Endothelial cell of umbilical vein (primary cell): ENCODE data around the gene LRP2BP. TPM values are rescaled to one million over a fixed set of nuclear protein-coding genes. Genes with fewer than 3 reads are reported as not detected.

Experiments used
- BruUV-seq: library from RNA; stranded (reverse); fragments of 400-500 nt; replicated peaks from 2 replicates; lab custom pipeline; 2021; lab: Mats Ljungman, UMichigan
- CTCF ChIA-PET: fragments of 300-600, 350-600 bp; sonication (Branson Sonifier 250); formaldehyde crosslinking; loops from one replicate; lab custom pipeline; 2021; ENCODE audit warnings: antibody characterized with exemption, inconsistent platforms; lab: Charles Lee
- POLR2A ChIA-PET: fragments of 300-600, 350-600 bp; sonication (Branson Sonifier 250); formaldehyde crosslinking; loops from one replicate; lab custom pipeline; 2021; ENCODE audit warnings: antibody characterized with exemption, inconsistent platforms; lab: Charles Lee
- DNase-seq: peaks from one replicate; pipeline ENCODE4 v3.0.0-alpha.2; 2011; ENCODE audit warnings: low read depth, low spot score
- FAIRE-seq: peaks from 2 replicates; lab custom pipeline; 2011; peaks lifted over from hg19 to GRCh38; lab: Jason Lieb, UNC
- H2AFZ ChIP-seq: 2 replicates; pipeline ENCODE4 v1.6.0; 2012; ENCODE audit warnings: low read depth, low read length, control low read depth, inconsistent platforms
- H3K27ac ChIP-seq: 2 replicates; pipeline ENCODE4 v1.5.1; 2011; ENCODE audit warnings: low read depth, mild to moderate bottlenecking, control low read depth, low read length, moderate library complexity; ENCODE audit not compliant: insufficient read depth
- H3K27me3 ChIP-seq, 2 experiments: 2 replicates each; pipeline versions ENCODE4 v1.6.0 to v1.6.1; 2011; ENCODE audit warnings: low read length in 2 of 2, mixed read lengths in 1 of 2; ENCODE audit not compliant: control insufficient read depth in 2 of 2, insufficient read depth in 2 of 2
- H3K36me3 ChIP-seq, 2 experiments: 2 replicates in 1 of 2; 3 replicates in 1 of 2; pipeline ENCODE4 v1.5.1; 2011; ENCODE audit warnings: low read length in 2 of 2, mild to moderate bottlenecking in 1 of 2, moderate library complexity in 1 of 2; ENCODE audit not compliant: control insufficient read depth in 2 of 2, insufficient read depth in 2 of 2; ENCODE audit errors: extremely low read depth in 1 of 2
- H3K4me1 ChIP-seq: 3 replicates; pipeline ENCODE4 v1.5.1; 2011; ENCODE audit warnings: mild to moderate bottlenecking, low read length; ENCODE audit not compliant: control insufficient read depth, insufficient read depth; ENCODE audit errors: extremely low read depth
- H3K4me2 ChIP-seq: 2 replicates; pipeline ENCODE4 v1.6.1; 2011; ENCODE audit warnings: low read length, control low read depth, mixed read lengths; ENCODE audit not compliant: insufficient read depth
- H3K4me3 ChIP-seq, 3 experiments: fragments of 200-600 bp in 1 of 3; sonication (generic), shearing (Covaris generic) in 1 of 3; replicated peaks in 1 of 3; 2 replicates each; pipeline ENCODE4 v1.5.1; 2011 to 2016; ENCODE audit warnings: control low read depth in 3 of 3, low read length in 3 of 3, mild to moderate bottlenecking in 2 of 3, inconsistent platforms in 1 of 3, low read depth in 1 of 3, moderate library complexity in 1 of 3; ENCODE audit not compliant: insufficient read depth in 1 of 3
- H3K79me2 ChIP-seq: 2 replicates; pipeline ENCODE4 v1.6.0; 2012; ENCODE audit warnings: low read length, inconsistent platforms; ENCODE audit not compliant: control insufficient read depth, insufficient read depth
- H3K9ac ChIP-seq: replicated peaks from 2 replicates; pipeline ENCODE3; 2011; ENCODE audit warnings: low read length, control low read depth; ENCODE audit not compliant: insufficient read depth; ENCODE audit errors: extremely low read depth
- H3K9me1 ChIP-seq: replicated peaks from 3 replicates; pipeline ENCODE4 v1.6.0; 2011; ENCODE audit warnings: mild to moderate bottlenecking, low read length; ENCODE audit not compliant: control insufficient read depth, insufficient read depth; ENCODE audit errors: extremely low read depth
- H3K9me3 ChIP-seq: replicated peaks from 2 replicates; pipeline ENCODE4 v1.5.1; 2012; ENCODE audit warnings: low read length, inconsistent platforms; ENCODE audit not compliant: control insufficient read depth, insufficient read depth
- H4K20me1 ChIP-seq: replicated peaks from 2 replicates; pipeline ENCODE3; 2011; ENCODE audit warnings: mild to moderate bottlenecking, low read length; ENCODE audit not compliant: control insufficient read depth, insufficient read depth; ENCODE audit errors: extremely low read depth
- EZH2 ChIP-seq: IDR thresholded peaks from 2 replicates; pipeline ENCODE4 v1.6.1; 2012; ENCODE audit warnings: borderline replicate concordance, low read depth, mild to moderate bottlenecking, moderate library complexity, low read length, inconsistent platforms; ENCODE audit not compliant: severe bottlenecking
- FOS ChIP-seq: IDR thresholded peaks from 2 replicates; pipeline ENCODE4 v1.6.1; 2011; ENCODE audit warnings: mild to moderate bottlenecking, low read length, moderate library complexity, borderline replicate concordance; ENCODE audit not compliant: insufficient read depth
- GATA2 ChIP-seq: IDR thresholded peaks from 2 replicates; pipeline ENCODE4 v1.7.0; 2011; ENCODE audit warnings: low read depth, mild to moderate bottlenecking, moderate library complexity, mixed read lengths, low read length; ENCODE audit not compliant: insufficient read length, insufficient read depth
- JUN ChIP-seq: IDR thresholded peaks from 2 replicates; pipeline ENCODE4 v1.6.1; 2011; ENCODE audit warnings: borderline replicate concordance, low read depth; ENCODE audit not compliant: insufficient read length, insufficient read depth
- MYC ChIP-seq: IDR thresholded peaks from one replicate; pipeline ENCODE4 v1.6.1; 2011; ENCODE audit warnings: mild to moderate bottlenecking, low read depth, low read length
- POLR2A ChIP-seq: IDR thresholded peaks from 2 replicates; pipeline ENCODE4 v1.6.1; 2012; ENCODE audit warnings: low read depth, mild to moderate bottlenecking, control low read depth, low read length
- POLR2AphosphoS5 ChIP-seq: IDR thresholded peaks from 2 replicates; pipeline ENCODE4 v1.6.1; 2012; ENCODE audit warnings: low read depth, mild to moderate bottlenecking, control low read depth, low read length, moderate library complexity; ENCODE audit not compliant: insufficient read depth
- dilution Hi-C: fragments of 300-500 bp; cut with MboI; formaldehyde crosslinking; loops from one replicate; pipeline ENCODE4 v1.15.0; 2019; ENCODE audit warnings: low sequenced_read_pairs; ENCODE audit not compliant: extremely low pct_ligation_motif_present
- intact Hi-C: fragments of 100-400 bp; cut with micrococcal nuclease; formaldehyde crosslinking; loops from one replicate; pipeline ENCODE4 v1.10.0; 2022
- polyA plus RNA-seq, 4 experiments: library from polyadenylated mRNA; depleted of rRNA in 3 of 4; stranded (reverse) in 3 of 4; unstranded in 1 of 4; fragments of >200 nt; gene quantifications; 2 replicates each; pipeline versions ENCODE4 v1.2.1 to v1.2.3, GENCODE V29; 2011 to 2012; ENCODE audit warnings: missing spikeins in 1 of 4
- total RNA-seq: library from RNA; stranded (reverse); gene quantifications from 2 replicates; pipeline ENCODE4 v1.2.3, GENCODE V29; 2021
- TF ChIP-seq, protein P1 (sequence below): IDR thresholded peaks from 2 replicates; pipeline ENCODE4 v1.6.1; 2011; ENCODE audit not compliant: insufficient read depth, insufficient read length
- TF ChIP-seq, protein P2 (sequence below), 2 donors: IDR thresholded peaks; 1 replicate in 1 of 2; 2 replicates in 1 of 2; pipeline ENCODE4 v1.5.1; 2011; ENCODE audit warnings: low read length in 2 of 2, mild to moderate bottlenecking in 2 of 2, moderate library complexity in 2 of 2, control low read depth in 1 of 2, inconsistent platforms in 1 of 2, low read depth in 1 of 2; ENCODE audit not compliant: insufficient read depth in 1 of 2; ENCODE audit errors: extremely low read depth in 1 of 2

LRP2BP gene
- total and polyA plus RNA-seq, 2 donors (not counting 3 experiments of a cell fraction or from before 2014, with no cell fraction given), result 0.18 to 0.53 TPM

DNA sequence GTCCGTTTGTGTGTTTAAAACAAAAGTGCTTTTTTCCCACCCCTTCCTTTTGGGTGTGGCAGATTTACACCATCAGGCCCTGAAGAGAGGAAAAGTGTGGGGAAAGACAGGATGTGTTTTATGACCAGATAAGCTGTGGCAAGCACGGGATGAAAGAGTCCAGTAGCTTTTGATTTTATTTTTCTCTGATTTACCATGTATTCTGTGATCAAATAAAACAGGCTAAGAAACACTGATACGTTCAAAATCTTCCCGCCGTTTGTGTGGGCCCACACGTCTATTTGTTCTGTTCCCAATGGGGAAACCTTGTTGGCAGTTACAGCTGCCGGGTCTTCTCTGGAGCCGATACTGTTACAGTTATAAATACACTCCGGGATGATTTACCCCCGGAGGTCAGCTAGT, 10.8 kb downstream of the LRP2BP start:
- H4K20me1 ChIP-seq, result no peaks in the 10 kb centered on the region
- intact Hi-C loops, result loop anchor here (1.0 kb wide), 4 partner anchors 10 to 40 kb away; partner anchors contain the start of genes LRP2BP and UFSP2
- H3K27ac ChIP-seq, result peak overlapping the region; percentile 88
- ChIA-PET CTCF (interaction anchor here (0.7 to 3.2 kb wide), 12 partner anchors 9 to 213 kb away, joined by 3 to 21 read pairs (median 5); partner anchors contain the start of genes ANKRD37, LRP2BP and SNX25), POLR2A (interaction anchor here (0.7 to 1.4 kb wide), 2 partner anchors 11 to 349 kb away, joined by 3 to 5 read pairs; partner anchors contain the start of genes ANKRD37 and LRP2BP)
- no peaks in the 10 kb centered on the region for H3K27me3 ChIP-seq
- peak overlapping the region; percentile 66 for H2AFZ ChIP-seq
- peak overlapping the region in 1 of 3 experiments; percentile 32 for H3K4me3 ChIP-seq
- BruUV-seq, result no TSS peak
- FAIRE-seq (peak; percentile 95), DNase-seq (peak; percentile 94)
- TF ChIP-seq EZH2 (no peak), MYC (no peak), GATA2 (peak; percentile 78), POLR2A (no peak), POLR2AphosphoS5 (peak; percentile 29), FOS (no peak)
- no peaks in the 10 kb centered on the region for H3K9me3 ChIP-seq
- dilution Hi-C loops, result loop anchor here (25.0 kb wide), 1 partner anchor 98 kb away; no protein-coding TSS in a partner anchor
- H3K9ac ChIP-seq, result peak overlapping the region; percentile 62
- H3K4me2 ChIP-seq, result peak overlapping the region; percentile 87
- H3K9me1 ChIP-seq, result no peaks in the 10 kb centered on the region
- H3K4me1 ChIP-seq, result peaks cover 23% of the 10 kb centered on the region
- no peaks in the 10 kb centered on the region for H3K36me3 ChIP-seq
- H3K79me2 ChIP-seq, result no peaks in the 10 kb centered on the region

DNA sequence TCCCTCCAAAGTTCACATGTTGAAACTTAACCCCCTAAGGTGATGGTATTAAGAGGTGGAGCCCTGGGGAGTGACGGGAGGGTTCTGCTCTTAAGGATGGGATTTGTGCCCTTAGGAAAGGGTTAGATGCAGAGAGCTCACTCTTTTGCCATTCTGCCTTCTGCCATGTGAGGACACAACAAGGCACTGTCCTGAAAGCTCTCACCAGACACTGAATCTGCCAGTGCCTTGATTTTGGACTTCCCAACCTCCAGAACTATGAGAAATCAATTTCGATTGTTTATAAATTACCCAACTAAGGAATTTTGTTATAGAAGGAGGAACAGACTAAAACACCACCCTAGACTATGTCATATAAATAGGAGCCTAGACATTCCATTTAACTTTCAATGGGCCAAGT, 11.7 kb downstream of the LRP2BP start:
- intact Hi-C loops, result loop anchor here (1.0 kb wide), 1 partner anchor 39 kb away; no protein-coding TSS in a partner anchor
- POLR2A ChIA-PET, result interaction anchor here (1.4 kb wide), 1 partner anchor 12 kb away, joined by 5 read pairs; the partner anchor contains the start of genes ANKRD37 and LRP2BP
- FAIRE-seq, result no peak

More for the DNA sequence above, 11.7 kb downstream of the LRP2BP start:
- no peak for DNase-seq
- Histone ChIP-seq H3K4me3 (peak overlapping the region in 1 of 3 experiments; percentile 61), H3K9me3 (no peaks in the 10 kb centered on the region), H3K36me3 (no peaks in the 10 kb centered on the region), H3K9me1 (no peaks in the 10 kb centered on the region), H3K4me2 (peak overlapping the region; percentile 87), H3K27ac (peak overlapping the region; percentile 59), H3K9ac (peak overlapping the region; percentile 63), H3K27me3 (no peaks in the 10 kb centered on the region), H4K20me1 (no peaks in the 10 kb centered on the region), H2AFZ (no peak overlapping the region), H3K79me2 (no peaks in the 10 kb centered on the region), H3K4me1 (peaks cover 23% of the 10 kb centered on the region)
- CTCF ChIA-PET, result interaction anchor here (1.0 to 3.2 kb wide), 10 partner anchors 8 to 214 kb away, joined by 3 to 21 read pairs (median 5); partner anchors contain the start of genes ANKRD37, LRP2BP and SNX25
- no peak for TF ChIP-seq EZH2
- TF ChIP-seq POLR2A, result no peak
- TF ChIP-seq GATA2, result no peak
- no peak for TF ChIP-seq MYC
- no peak for TF ChIP-seq JUN
- TF ChIP-seq POLR2AphosphoS5, result no peak
- TF ChIP-seq, protein P1, sequence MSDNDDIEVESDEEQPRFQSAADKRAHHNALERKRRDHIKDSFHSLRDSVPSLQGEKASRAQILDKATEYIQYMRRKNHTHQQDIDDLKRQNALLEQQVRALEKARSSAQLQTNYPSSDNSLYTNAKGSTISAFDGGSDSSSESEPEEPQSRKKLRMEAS, result no peak
- no peak for TF ChIP-seq FOS
- TF ChIP-seq, protein P2, sequence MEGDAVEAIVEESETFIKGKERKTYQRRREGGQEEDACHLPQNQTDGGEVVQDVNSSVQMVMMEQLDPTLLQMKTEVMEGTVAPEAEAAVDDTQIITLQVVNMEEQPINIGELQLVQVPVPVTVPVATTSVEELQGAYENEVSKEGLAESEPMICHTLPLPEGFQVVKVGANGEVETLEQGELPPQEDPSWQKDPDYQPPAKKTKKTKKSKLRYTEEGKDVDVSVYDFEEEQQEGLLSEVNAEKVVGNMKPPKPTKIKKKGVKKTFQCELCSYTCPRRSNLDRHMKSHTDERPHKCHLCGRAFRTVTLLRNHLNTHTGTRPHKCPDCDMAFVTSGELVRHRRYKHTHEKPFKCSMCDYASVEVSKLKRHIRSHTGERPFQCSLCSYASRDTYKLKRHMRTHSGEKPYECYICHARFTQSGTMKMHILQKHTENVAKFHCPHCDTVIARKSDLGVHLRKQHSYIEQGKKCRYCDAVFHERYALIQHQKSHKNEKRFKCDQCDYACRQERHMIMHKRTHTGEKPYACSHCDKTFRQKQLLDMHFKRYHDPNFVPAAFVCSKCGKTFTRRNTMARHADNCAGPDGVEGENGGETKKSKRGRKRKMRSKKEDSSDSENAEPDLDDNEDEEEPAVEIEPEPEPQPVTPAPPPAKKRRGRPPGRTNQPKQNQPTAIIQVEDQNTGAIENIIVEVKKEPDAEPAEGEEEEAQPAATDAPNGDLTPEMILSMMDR (IDR thresholded peaks at IDR 0.05; ENCODE audit: extremely low read depth in 1 of 2, insufficient read depth in 1 of 2, low read depth in 1 of 2, low read length in 2 of 2), result no peak
- dilution Hi-C loops, result loop anchor here (25.0 kb wide), 1 partner anchor 97 kb away; no protein-coding TSS in a partner anchor
- no TSS peak for BruUV-seq
